GM19463 (cell line): Measurements from ENCODE around the gene RANBP10.

Experiments
- ATAC-seq: cut with Tn5 transposase; IDR thresholded peaks from one replicate; pipeline ENCODE4 v1.9.1; 2021; ENCODE audit warnings: mild to moderate bottlenecking, moderate library complexity; ENCODE audit not compliant: unreplicated experiment

RANBP10 gene

GRCh38 chr16:67749436-67750078 lies 56.8 kb downstream of the RANBP10 start:
- no peak for ATAC-seq

GRCh38 chr16:67748834-67749233 lies 57.5 kb downstream of the RANBP10 start:
- no peak for ATAC-seq

GRCh38 chr16:67746846-67747245 lies 59.5 kb downstream of the RANBP10 start:
- ATAC-seq: no peak

GRCh38 chr16:67741118-67741517 lies 65.2 kb downstream of the RANBP10 start:
- ATAC-seq: no peak

DNA sequence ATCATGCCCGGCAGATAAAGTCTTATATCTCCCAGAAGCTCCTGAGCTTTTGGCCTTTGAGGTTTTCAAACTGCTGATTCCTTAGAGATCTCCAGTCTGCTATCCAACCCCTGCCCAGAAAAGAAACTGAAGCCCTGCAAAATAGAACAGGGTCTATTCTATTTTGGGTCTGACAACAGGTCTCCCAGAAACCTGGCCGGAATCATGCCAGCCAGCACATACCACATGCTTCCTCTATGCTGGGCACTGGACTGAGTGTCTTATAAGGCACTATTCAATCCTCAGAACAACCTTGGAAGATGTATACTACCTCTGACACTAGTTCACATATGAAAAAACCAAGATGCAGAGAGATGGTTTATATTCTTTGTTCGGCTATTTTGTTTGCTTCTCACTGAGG lies 66.0 kb downstream of the RANBP10 start:
- no peak for ATAC-seq

- no peak for ATAC-seq
Measured at GRCh38 chr16:67736858-67737257, 69.5 kb downstream of the RANBP10 start.

DNA sequence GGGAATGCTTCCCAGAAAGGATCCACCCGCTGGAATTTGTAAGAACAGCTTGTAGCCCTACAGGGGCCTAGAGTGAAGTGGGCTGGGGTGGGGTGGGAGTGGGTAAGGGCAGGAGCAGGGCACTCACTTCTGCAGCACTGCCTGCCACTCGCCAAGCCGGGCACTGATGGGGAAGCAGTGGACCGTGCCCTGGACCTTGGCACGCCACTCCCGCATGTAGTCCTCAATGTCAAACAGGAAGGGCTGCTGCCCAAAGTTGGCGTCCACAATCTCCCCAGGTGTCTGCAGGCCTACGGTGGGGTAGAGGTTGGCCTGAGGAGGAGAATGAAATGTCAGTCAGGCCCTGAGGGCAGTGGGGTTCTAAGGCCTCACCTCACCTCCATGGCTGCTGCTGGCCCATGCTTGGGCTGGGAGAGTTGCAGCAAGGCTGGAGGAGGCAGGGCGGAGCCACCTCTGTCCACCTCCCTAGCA lies 71.6 kb downstream of the RANBP10 start:
- ATAC-seq: no peak

GRCh38 chr16:67733734-67734470 lies 72.5 kb downstream of the RANBP10 start:
- no peak for ATAC-seq

DNA sequence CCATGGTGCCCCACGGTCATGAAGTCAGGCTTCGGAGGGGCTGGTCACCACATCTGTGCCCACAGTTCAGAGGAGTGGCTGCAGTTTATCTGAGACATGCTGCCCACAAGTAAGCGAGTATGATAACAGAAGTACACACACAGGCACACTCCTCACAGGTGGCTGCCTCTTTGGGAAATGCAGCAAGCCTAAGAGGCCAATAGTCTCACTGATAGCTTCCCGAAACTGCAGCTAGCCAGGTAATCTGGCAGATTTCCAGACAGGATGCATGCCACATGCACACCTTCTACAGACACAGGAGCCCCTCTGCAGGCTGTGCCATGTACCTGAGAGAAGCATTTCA lies 74.6 kb downstream of the RANBP10 start:
- ATAC-seq: no peak

- ATAC-seq: no peak
Measured at GRCh38 chr16:67731071-67731752, 75.1 kb downstream of the RANBP10 start.

- ATAC-seq: no peak
Measured at GRCh38 chr16:67730326-67730725, 76.0 kb downstream of the RANBP10 start.

GRCh38 chr16:67729636-67730248 lies 76.6 kb downstream of the RANBP10 start:
- no peak for ATAC-seq

DNA sequence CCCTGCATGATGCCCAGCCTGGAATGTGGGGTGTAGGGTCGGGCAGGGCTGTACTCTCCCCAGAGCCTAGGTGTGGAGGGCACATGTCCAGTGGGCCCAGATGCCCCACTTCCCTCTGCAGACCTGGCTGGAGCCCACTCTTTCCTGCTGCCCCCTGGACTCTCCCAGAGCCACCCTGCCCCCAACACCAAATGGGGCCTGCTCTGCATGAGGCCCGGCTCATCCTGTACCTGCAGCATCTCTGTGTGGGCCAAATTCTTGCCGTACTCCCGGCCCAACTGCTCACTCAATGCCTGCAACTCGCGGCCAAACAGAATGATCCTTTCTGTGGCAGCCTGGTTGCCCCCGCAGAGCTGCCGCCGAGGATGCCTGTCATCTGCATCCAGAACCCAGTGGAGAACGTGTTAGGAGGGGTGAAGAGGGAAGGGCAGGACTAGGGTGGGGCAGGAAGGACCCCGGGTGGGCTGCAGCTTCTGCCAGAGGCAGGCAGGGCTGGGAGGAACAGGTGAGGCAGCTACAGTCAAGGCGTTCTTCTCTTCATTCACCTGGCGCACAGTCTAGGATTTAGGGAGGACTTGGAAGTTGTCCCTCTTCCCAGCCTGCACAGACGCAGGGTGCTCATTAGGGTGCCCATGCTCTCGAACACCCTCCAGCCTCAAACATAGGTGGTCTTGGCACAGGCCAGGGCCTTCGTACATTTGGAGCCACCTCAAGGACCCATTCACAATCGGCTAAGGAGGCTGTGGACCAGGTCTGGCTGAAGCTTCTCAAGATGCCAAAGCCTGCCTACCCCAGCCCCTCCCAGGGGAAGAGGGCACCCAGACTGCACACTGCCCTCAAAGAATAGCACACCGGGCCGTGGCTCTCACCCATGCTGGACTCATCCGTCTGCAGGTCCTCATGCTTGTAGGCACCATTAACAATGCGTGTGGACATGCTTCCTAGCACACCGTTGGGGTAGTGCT lies 78.6 kb downstream of the RANBP10 start:
- no peak for ATAC-seq

- ATAC-seq: no peak
Measured at GRCh38 chr16:67726106-67727034, 80.0 kb downstream of the RANBP10 start.

- ATAC-seq: no peak
Measured at GRCh38 chr16:67723911-67724305, 82.5 kb downstream of the RANBP10 start.

- ATAC-seq: no peak
Measured at GRCh38 chr16:67723151-67723910, 83.0 kb downstream of the RANBP10 start.

DNA sequence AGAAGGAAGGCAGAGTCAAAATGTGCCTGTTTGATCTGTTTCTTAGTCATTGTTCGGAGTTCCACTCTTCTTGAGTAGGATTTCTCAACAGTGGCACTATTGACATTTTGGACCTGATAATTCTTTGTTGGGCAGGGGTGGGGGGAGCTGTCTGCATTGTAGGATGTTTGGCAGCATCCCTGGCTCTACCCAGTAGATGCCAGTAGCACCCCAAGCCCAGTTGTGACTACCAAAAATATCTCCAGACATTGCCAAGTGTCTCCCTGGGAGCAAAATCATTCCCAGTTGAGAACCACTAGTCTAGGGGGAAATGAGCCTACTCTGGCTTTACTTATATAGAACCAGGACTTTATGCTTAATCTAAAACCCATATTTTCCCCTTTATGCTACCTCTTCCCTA lies 86.1 kb downstream of the RANBP10 start:
- no peak for ATAC-seq

DNA sequence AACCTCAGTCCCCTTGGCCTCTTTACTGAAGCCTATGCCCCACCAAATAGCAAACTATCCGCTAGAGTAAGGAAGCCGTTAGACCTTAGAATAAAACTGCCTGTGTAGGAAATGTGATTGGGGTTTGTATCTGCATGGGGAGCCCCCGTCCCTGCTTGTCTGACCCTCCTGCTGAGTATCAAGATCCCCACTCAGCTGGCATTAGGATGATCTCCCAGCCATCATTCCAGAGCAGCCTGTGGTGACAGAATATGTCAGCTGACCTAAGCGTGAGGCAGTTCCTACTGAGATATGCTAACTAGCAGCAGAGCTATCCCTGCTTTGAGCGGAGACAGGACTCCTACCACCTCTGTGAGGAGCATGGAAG lies 86.6 kb downstream of the RANBP10 start:
- peak; percentile 15 for ATAC-seq
